ENCODE data around the gene AOC3. TPM values are rescaled to one million over a fixed set of nuclear protein-coding genes. Genes with fewer than 3 reads are reported as not detected.

Gene AOC3
- total and polyA plus RNA-seq, 2 donors (not counting 3 experiments of a cell fraction or from before 2014, with no cell fraction given) = 0.11 to 0.27 TPM

GRCh38 chr17:42894283-42895184, 43.5 kb downstream of the AOC3 start:
- intact Hi-C loops (cut with micrococcal nuclease) = loop anchor here (2.0 kb wide), 2 partner anchors 22 to 34 kb away; no protein-coding TSS in a partner anchor
- Histone ChIP-seq H3K9ac (replicated peaks; ENCODE audit: extremely low read depth, insufficient read depth, low read length) (no peak overlapping the region), H3K9me3 (replicated peaks; ENCODE audit: control insufficient read depth, insufficient read depth, low read length) (no peaks in the 10 kb centered on the region), H3K27ac (ENCODE audit: insufficient read depth, low read depth, low read length) (peak overlapping the region; percentile 81), H3K36me3 (ENCODE audit: control insufficient read depth in 2 of 2, extremely low read depth in 1 of 2, insufficient read depth in 2 of 2, low read length in 2 of 2) (no peaks in the 10 kb centered on the region), H3K4me2 (ENCODE audit: insufficient read depth, low read length) (peak overlapping the region; percentile 66), H3K4me3 (replicated peaks in 1 of 3; ENCODE audit: insufficient read depth in 1 of 3, low read depth in 1 of 3, low read length in 3 of 3) (no peak overlapping the region), H3K79me2 (ENCODE audit: control insufficient read depth, insufficient read depth, low read length) (no peaks in the 10 kb centered on the region), H3K4me1 (ENCODE audit: control insufficient read depth, extremely low read depth, insufficient read depth, low read length) (peaks cover 25% of the 10 kb centered on the region), H4K20me1 (replicated peaks; ENCODE audit: control insufficient read depth, extremely low read depth, insufficient read depth, low read length) (no peaks in the 10 kb centered on the region), H3K27me3 (ENCODE audit: control insufficient read depth in 2 of 2, insufficient read depth in 2 of 2, low read length in 2 of 2) (no peaks in the 10 kb centered on the region), H2AFZ (ENCODE audit: low read depth, low read length) (peak overlapping the region; percentile 43), H3K9me1 (replicated peaks; ENCODE audit: control insufficient read depth, extremely low read depth, insufficient read depth, low read length) (no peaks in the 10 kb centered on the region)
- dilution Hi-C loops (cut with MboI; ENCODE audit: extremely low pct_ligation_motif_present, low sequenced_read_pairs) = no loop called here
- TF ChIP-seq CTCF (IDR thresholded peaks at IDR 0.05; ENCODE audit: extremely low read depth in 1 of 2, insufficient read depth in 1 of 2, low read depth in 1 of 2, low read length in 2 of 2) = no peak
- TF ChIP-seq MAX (IDR thresholded peaks at IDR 0.05; ENCODE audit: insufficient read depth, insufficient read length) = no peak
- no peak for TF ChIP-seq MYC (IDR thresholded peaks at IDR 0.05; ENCODE audit: low read depth, low read length)
- no peak for TF ChIP-seq EZH2 (IDR thresholded peaks at IDR 0.05; ENCODE audit: borderline replicate concordance, low read depth, low read length, severe bottlenecking)
- no peak for TF ChIP-seq GATA2 (IDR thresholded peaks at IDR 0.05; ENCODE audit: insufficient read depth, insufficient read length, low read depth, low read length)
- TF ChIP-seq JUN (IDR thresholded peaks at IDR 0.05; ENCODE audit: borderline replicate concordance, insufficient read depth, insufficient read length, low read depth) = no peak
- no peak for TF ChIP-seq POLR2A (IDR thresholded peaks at IDR 0.05; ENCODE audit: low read depth, low read length)
- TF ChIP-seq FOS (IDR thresholded peaks at IDR 0.05; ENCODE audit: borderline replicate concordance, insufficient read depth, low read length) = no peak
- no peak for TF ChIP-seq POLR2AphosphoS5 (IDR thresholded peaks at IDR 0.05; ENCODE audit: insufficient read depth, low read depth, low read length)
- DNase-seq (ENCODE audit: low read depth, low spot score) (peak; percentile 8), FAIRE-seq (no peak)
- ChIA-PET CTCF (interaction anchor here (1.3 kb wide), 1 partner anchor 9 kb away, joined by 4 read pairs; no protein-coding TSS in a partner anchor), POLR2A (no interaction called here)
- BruUV-seq (replicated peaks) = no TSS peak

All from endothelial cell of umbilical vein (primary cell).